Suprapubic skin (tissue), 4 donors: Measurements from ENCODE around the gene HIPK3. TPM values are rescaled to one million over a fixed set of nuclear protein-coding genes. Genes with fewer than 3 reads are reported as not detected.
"Not testable (repeated sequence)": the region's sequence is repeated elsewhere in the genome, so short reads cannot be mapped to it uniquely, and the experiment has no call there.

Experiments used
- DNase-seq, 2 donors: peaks; one replicate each; pipeline ENCODE4 v3.0.0-alpha.2; 2019; ENCODE audit warnings: low spot score in 2 of 2
- H3K27ac ChIP-seq: fragments of 200-600 bp; sonication (generic); one replicate; pipeline ENCODE4 v1.5.1; 2019
- H3K27me3 ChIP-seq: fragments of 200-600 bp; sonication (generic); one replicate; pipeline ENCODE4 v1.5.1; 2019
- H3K36me3 ChIP-seq: fragments of 200-600 bp; sonication (generic); one replicate; pipeline ENCODE4 v1.5.1; 2019
- H3K4me1 ChIP-seq: fragments of 200-600 bp; sonication (generic); one replicate; pipeline ENCODE4 v1.5.1; 2019
- H3K4me3 ChIP-seq: fragments of 200-600 bp; sonication (generic); one replicate; pipeline ENCODE4 v1.5.1; 2019; ENCODE audit warnings: mild to moderate bottlenecking
- H3K9me3 ChIP-seq: fragments of 200-600 bp; sonication (generic); one replicate; pipeline ENCODE4 v1.5.1; 2019
- CTCF ChIP-seq, 2 donors: fragments of 200-600 bp in 1 of 2; fragments of 450-650 bp in 1 of 2; sonication (generic) in 1 of 2; IDR thresholded peaks; one replicate each; pipeline ENCODE4 v1.5.1; 2016 to 2019; ENCODE audit warnings: antibody characterized with exemption in 2 of 2, mild to moderate bottlenecking in 1 of 2, moderate library complexity in 1 of 2
- EP300 ChIP-seq: sonication (generic); formaldehyde crosslinking; IDR thresholded peaks from one replicate; pipeline ENCODE4 v1.6.1; 2017; ENCODE audit warnings: antibody characterized with exemption
- POLR2A ChIP-seq, 2 donors: fragments of 450-650 bp; IDR thresholded peaks; one replicate each; pipeline ENCODE4 v1.6.1; 2017; ENCODE audit warnings: antibody characterized with exemption in 2 of 2, mild to moderate bottlenecking in 2 of 2, moderate library complexity in 2 of 2
- POLR2AphosphoS5 ChIP-seq, 3 donors: sonication (generic); formaldehyde crosslinking; IDR thresholded peaks; one replicate each; pipeline ENCODE4 v1.6.1; 2017; ENCODE audit warnings: antibody characterized with exemption in 3 of 3
- WGBS: methylation state at CpG from one replicate; pipeline ENCODE4 v1.1.5; 2018; 5-methylcytosine and 5-hydroxymethylcytosine counted together
- total RNA-seq, 4 donors: library from RNA; depleted of rRNA; stranded (reverse); fragments of >200 nt; gene quantifications; one replicate each; pipeline ENCODE4 v1.1.0, GENCODE V29; 2016

Gene HIPK3
- total RNA-seq, 4 donors from 2014 or later: 76.4 to 110 (median 90.6) TPM

DNA sequence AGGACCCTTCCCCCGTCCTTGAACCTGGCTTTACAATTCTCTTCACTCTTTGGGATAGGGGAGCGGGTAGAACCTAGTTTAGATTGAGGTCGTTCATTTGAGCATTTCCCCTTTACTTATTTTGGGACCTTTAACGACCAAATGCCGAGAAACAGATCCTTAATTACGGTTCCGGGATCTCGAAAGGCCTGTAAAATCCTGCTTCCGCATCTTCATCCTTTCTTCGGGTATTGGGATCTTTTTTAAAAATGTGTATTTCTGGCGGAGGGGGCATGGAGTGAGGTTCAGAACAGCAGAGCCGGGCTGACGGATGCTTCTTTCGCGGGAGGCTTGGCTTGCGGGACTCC, 395 bp upstream of the HIPK3 start:
- under 1% methylated on average over 16 of the region's 16 CpGs for WGBS
- H3K27me3 ChIP-seq: no peaks in the 10 kb centered on the region
- DNase-seq: no peak

DNA sequence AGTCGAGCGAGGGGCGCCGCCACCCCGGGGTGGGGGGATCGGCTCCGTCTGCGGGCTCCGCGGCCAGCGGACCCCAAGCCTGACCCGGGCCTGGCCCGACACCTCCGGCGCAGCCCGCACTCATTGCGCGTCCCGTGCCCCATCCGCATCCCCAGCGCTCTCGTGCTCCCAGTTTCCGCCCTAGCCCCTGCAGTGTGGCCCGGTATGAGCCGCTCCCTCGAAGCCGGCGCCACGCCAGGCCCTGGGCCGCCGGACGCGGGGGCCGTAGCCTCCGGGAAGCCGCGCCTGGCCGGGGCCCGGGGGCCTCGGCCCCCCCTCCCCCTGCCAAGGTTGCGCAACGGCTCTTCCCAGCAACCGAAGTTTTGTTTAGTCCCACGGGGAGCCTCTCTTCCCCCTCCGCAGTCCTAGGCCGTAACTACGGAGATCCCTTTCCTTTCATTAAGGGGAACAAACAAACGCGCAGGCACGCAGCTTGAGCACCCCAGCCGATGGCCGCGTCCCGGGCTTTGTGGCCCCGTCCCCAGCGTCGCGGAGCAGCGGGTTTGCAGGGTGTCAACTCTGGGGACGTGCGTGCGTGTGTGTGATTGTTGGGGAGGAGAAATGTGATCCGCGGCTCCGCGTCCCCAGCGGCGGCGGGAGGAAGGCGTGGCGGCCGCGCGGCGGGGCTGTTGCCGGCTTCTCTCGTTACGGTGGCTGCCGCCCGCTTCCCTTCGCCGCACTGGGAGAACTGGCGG, 883 bp downstream of the HIPK3 start:
- H3K4me1 ChIP-seq: peaks cover 42% of the 10 kb centered on the region
- peak; percentile 93 for DNase-seq
- peak overlapping the region; percentile 99 for H3K27ac ChIP-seq
- H3K36me3 ChIP-seq: no peaks in the 10 kb centered on the region
- 0% methylated on average over 17 of the region's 83 CpGs for WGBS
- no peaks in the 10 kb centered on the region for H3K9me3 ChIP-seq
- no peaks in the 10 kb centered on the region for H3K27me3 ChIP-seq
- H3K4me3 ChIP-seq: peak overlapping the region; percentile 72
- TF ChIP-seq CTCF (IDR thresholded peaks at IDR 0.05) (peak in 1 of 2 donors; percentile 19), POLR2A (IDR thresholded peaks at IDR 0.05) (peak; percentile 32 to 80), POLR2AphosphoS5 (IDR thresholded peaks at IDR 0.05) (peak; percentile 63 to 68 (median 65)), EP300 (no peak)

More for the DNA sequence above, 395 bp upstream of the HIPK3 start:
- TF ChIP-seq POLR2AphosphoS5 (IDR thresholded peaks at IDR 0.05) (peak in 1 of 3 donors; percentile 8), POLR2A (IDR thresholded peaks at IDR 0.05) (no peak)
- Histone ChIP-seq H3K27ac (peak overlapping the region; percentile 99), H3K9me3 (no peaks in the 10 kb centered on the region), H3K4me3 (peak overlapping the region; percentile 72), H3K36me3 (no peaks in the 10 kb centered on the region), H3K4me1 (peaks cover 30% of the 10 kb centered on the region)

GRCh38 chr11:33258631-33259205, 1.5 kb downstream of the HIPK3 start:
- Histone ChIP-seq H3K4me3 (peak overlapping the region; percentile 72), H3K27ac (peak overlapping the region; percentile 99), H3K36me3 (no peaks in the 10 kb centered on the region), H3K4me1 (peaks cover 49% of the 10 kb centered on the region), H3K9me3 (no peaks in the 10 kb centered on the region), H3K27me3 (no peaks in the 10 kb centered on the region)
- WGBS: 1% methylated on average over 14 of the region's 14 CpGs
- no peak for DNase-seq
- TF ChIP-seq CTCF (IDR thresholded peaks at IDR 0.05): no peak
- TF ChIP-seq POLR2AphosphoS5 (IDR thresholded peaks at IDR 0.05): no peak
- no peak for TF ChIP-seq POLR2A (IDR thresholded peaks at IDR 0.05)
- no peak for TF ChIP-seq EP300

GRCh38 chr11:33259869-33260268, 2.7 kb downstream of the HIPK3 start:
- H3K4me1 ChIP-seq: peaks cover 59% of the 10 kb centered on the region
- no peak for TF ChIP-seq POLR2AphosphoS5 (IDR thresholded peaks at IDR 0.05)
- no peak for TF ChIP-seq CTCF (IDR thresholded peaks at IDR 0.05)
- TF ChIP-seq EP300: no peak
- TF ChIP-seq POLR2A (IDR thresholded peaks at IDR 0.05): no peak
- H3K27me3 ChIP-seq: no peaks in the 10 kb centered on the region
- no peaks in the 10 kb centered on the region for H3K9me3 ChIP-seq
- H3K27ac ChIP-seq: peak overlapping the region; percentile 99
- no peaks in the 10 kb centered on the region for H3K36me3 ChIP-seq
- H3K4me3 ChIP-seq: peak overlapping the region; percentile 72
- DNase-seq: no peak
- 19% methylated on average over 2 of the region's 2 CpGs for WGBS

DNA sequence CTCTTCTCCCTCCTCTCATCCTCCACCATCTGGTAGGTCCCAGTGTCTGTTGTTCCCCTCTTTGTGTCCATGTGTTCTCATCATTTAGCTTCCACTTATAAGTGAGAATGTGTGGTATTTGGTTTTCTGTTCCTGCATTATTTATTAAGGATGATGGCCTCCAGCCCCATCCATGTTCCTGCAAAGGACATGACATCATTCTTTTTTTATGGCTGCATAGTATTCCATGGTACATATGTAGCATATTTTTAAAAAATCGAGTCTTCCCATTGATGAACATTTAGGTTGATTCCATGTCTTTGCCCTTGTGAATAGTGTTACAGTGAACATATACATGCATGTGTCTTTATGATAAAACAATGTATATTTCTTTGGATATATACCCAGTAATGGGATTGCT, 4.2 kb downstream of the HIPK3 start:
- not testable (repeated sequence) for H3K27me3 ChIP-seq, H3K36me3 ChIP-seq, H3K4me3 ChIP-seq, H3K9me3 ChIP-seq, DNase-seq
- peak overlapping the region; percentile 23 for H3K27ac ChIP-seq
- H3K4me1 ChIP-seq: peaks cover 62% of the 10 kb centered on the region
- 90% methylated on average over 1 of the region's 1 CpG for WGBS

GRCh38 chr11:33262011-33262645, 4.9 kb downstream of the HIPK3 start:
- H3K9me3 ChIP-seq: no peaks in the 10 kb centered on the region
- H3K27me3 ChIP-seq: no peaks in the 10 kb centered on the region
- no peak for DNase-seq
- no peak overlapping the region for H3K4me3 ChIP-seq
- peak overlapping the region; percentile 23 for H3K27ac ChIP-seq
- H3K36me3 ChIP-seq: no peaks in the 10 kb centered on the region
- TF ChIP-seq POLR2AphosphoS5 (IDR thresholded peaks at IDR 0.05): no peak
- TF ChIP-seq EP300: no peak
- no peak for TF ChIP-seq CTCF (IDR thresholded peaks at IDR 0.05)
- no peak for TF ChIP-seq POLR2A (IDR thresholded peaks at IDR 0.05)
- peaks cover 64% of the 10 kb centered on the region for H3K4me1 ChIP-seq
